ENCODE data around the gene RTL10.

The RTL10 gene

GRCh38 chr22:19821523-19822300, 33.0 kb downstream of the RTL10 start:
- DNase-seq = peak; percentile 7

GRCh38 chr22:19820880-19821522, 33.7 kb downstream of the RTL10 start:
- peak; percentile 6 for DNase-seq

- DNase-seq = peak; percentile 4
These were observed 34.5 kb downstream of the RTL10 start for GRCh38 chr22:19819911-19820879.

GRCh38 chr22:19819208-19819910, 35.3 kb downstream of the RTL10 start:
- peak; percentile 6 for DNase-seq

GRCh38 chr22:19818324-19819207, 36.1 kb downstream of the RTL10 start:
- DNase-seq = peak; percentile 7

- peak; percentile 7 for DNase-seq
These were observed 38.1 kb downstream of the RTL10 start for GRCh38 chr22:19816372-19817119.

GRCh38 chr22:19815823-19816290, 38.8 kb downstream of the RTL10 start:
- peak; percentile 6 for DNase-seq

GRCh38 chr22:19815093-19815822, 39.4 kb downstream of the RTL10 start:
- DNase-seq = peak; percentile 9

- peak; percentile 2 for DNase-seq
These were observed 40.2 kb downstream of the RTL10 start for GRCh38 chr22:19814428-19814827.

- peak; percentile 0 for DNase-seq
These were observed 41.8 kb downstream of the RTL10 start for GRCh38 chr22:19812910-19813309.

GRCh38 chr22:19811811-19812771, 42.6 kb downstream of the RTL10 start:
- DNase-seq = peak; percentile 11

GRCh38 chr22:19811211-19811621, 43.5 kb downstream of the RTL10 start:
- peak; percentile 13 for DNase-seq

GRCh38 chr22:19810381-19811201, 44.1 kb downstream of the RTL10 start:
- peak; percentile 9 for DNase-seq

- no peak for DNase-seq
These were observed 44.9 kb downstream of the RTL10 start for GRCh38 chr22:19809741-19810140.

- DNase-seq = peak; percentile 0
These were observed 45.7 kb downstream of the RTL10 start for GRCh38 chr22:19808873-19809478.

GRCh38 chr22:19807914-19808872, 46.5 kb downstream of the RTL10 start:
- DNase-seq = peak; percentile 8

Data from activated CD8-positive, alpha-beta memory T cell treated with anti-CD3 and anti-CD28 coated beads, Interleukin-2, amount 50 U/mL, for 4 hours (primary cell).